HEK293 (cell line): ENCODE results near the gene IL11.

Experiments used
- CTCF ChIA-PET: fragments of 350-600 bp; formaldehyde crosslinking; extraction: SDS; loops from one replicate; lab custom pipeline; 2021; ENCODE audit warnings: antibody characterized with exemption; lab: Yijun Ruan, JAX
- POLR2A ChIA-PET: fragments of 300-600 bp; formaldehyde crosslinking; extraction: SDS; loops from one replicate; lab custom pipeline; 2020; ENCODE audit warnings: antibody characterized with exemption, inconsistent platforms; lab: Yijun Ruan, JAX
- H3K27ac ChIP-seq: fragments of 200-500 bp; sonication (Bioruptor generic); 2 replicates; pipeline ENCODE4 v1.5.1; 2014; ENCODE audit warnings: low read depth, low read length, control low read depth, inconsistent platforms; ENCODE audit errors: extremely low read depth
- H3K36me3 ChIP-seq, 2 experiments: fragments of 200-500 bp in 1 of 2; sonication (Bioruptor generic) in 1 of 2; 1 replicate in 1 of 2; 2 replicates in 1 of 2; pipeline ENCODE4 v1.5.1; 2014 to 2017; ENCODE audit warnings: inconsistent platforms in 2 of 2, low read length in 2 of 2; ENCODE audit not compliant: control insufficient read depth in 2 of 2, insufficient read depth in 1 of 2
- H3K4me1 ChIP-seq: fragments of 200-500 bp; sonication (Bioruptor generic); 2 replicates; pipeline ENCODE4 v1.5.1; 2014; ENCODE audit warnings: mild to moderate bottlenecking, low read length, inconsistent platforms; ENCODE audit not compliant: control insufficient read depth, insufficient read depth
- H3K4me3 ChIP-seq: 2 replicates; pipeline ENCODE4 v1.5.1; 2011; ENCODE audit warnings: low read depth, mild to moderate bottlenecking, control low read depth, low read length, moderate library complexity
- H3K9me3 ChIP-seq: fragments of 200-500 bp; sonication (Bioruptor generic); 2 replicates; pipeline ENCODE4 v1.5.1; 2014; ENCODE audit warnings: low read depth, low read length, inconsistent platforms; ENCODE audit not compliant: control insufficient read depth, insufficient read depth
- HOXA7 ChIP-seq: sonication (generic); formaldehyde crosslinking; IDR thresholded peaks from 2 replicates; pipeline ENCODE4 v1.8.1; 2022; ENCODE audit warnings: missing genetic modification reagents, borderline replicate concordance
- HOXC10 ChIP-seq: sonication (generic); formaldehyde crosslinking; IDR thresholded peaks from 2 replicates; pipeline ENCODE4 v1.8.1; 2023; ENCODE audit warnings: mild to moderate bottlenecking, missing genetic modification reagents
- MZF1 ChIP-seq: fragments of 450-650 bp; formaldehyde crosslinking; IDR thresholded peaks from 2 replicates; pipeline ENCODE4 v1.5.1; 2017; ENCODE audit warnings: missing biosample characterization, missing genetic modification characterization, borderline replicate concordance
- SCRT2 ChIP-seq: fragments of 450-650 bp; formaldehyde crosslinking; IDR thresholded peaks from 2 replicates; pipeline ENCODE4 v1.5.1; 2016; ENCODE audit warnings: missing biosample characterization, missing genetic modification characterization
- SP2 ChIP-seq: fragments of 450-650 bp; formaldehyde crosslinking; IDR thresholded peaks from 2 replicates; pipeline ENCODE4 v1.5.1; 2016; ENCODE audit warnings: missing biosample characterization, missing genetic modification characterization
- TCF7L2 ChIP-seq: IDR thresholded peaks from 2 replicates; pipeline ENCODE4 v1.6.1; 2011; ENCODE audit warnings: low read depth, mild to moderate bottlenecking, inconsistent platforms, low read length, moderate library complexity, borderline replicate concordance
- TRIM28 ChIP-seq: IDR thresholded peaks from 2 replicates; pipeline ENCODE4 v1.6.1; 2011; ENCODE audit warnings: low read length, control low read depth, borderline replicate concordance
- YY2 ChIP-seq: fragments of 450-650 bp; formaldehyde crosslinking; IDR thresholded peaks from 2 replicates; pipeline ENCODE4 v1.5.1; 2016; ENCODE audit warnings: missing biosample characterization, missing genetic modification characterization
- ZBTB1 ChIP-seq: fragments of 450-650 bp; formaldehyde crosslinking; IDR thresholded peaks from 2 replicates; pipeline ENCODE4 v1.5.1; 2016; ENCODE audit warnings: missing biosample characterization, missing genetic modification characterization
- ZBTB44 ChIP-seq: fragments of 450-650 bp; IDR thresholded peaks from 2 replicates; pipeline ENCODE4 v1.5.1; 2018; ENCODE audit warnings: missing biosample characterization, mild to moderate bottlenecking, missing genetic modification characterization
- ZBTB6 ChIP-seq: fragments of 450-650 bp; formaldehyde crosslinking; IDR thresholded peaks from 2 replicates; pipeline ENCODE4 v1.5.1; 2017; ENCODE audit warnings: missing biosample characterization, missing genetic modification characterization
- ZBTB8A ChIP-seq: fragments of 450-650 bp; formaldehyde crosslinking; IDR thresholded peaks from 2 replicates; pipeline ENCODE4 v1.5.1; 2016; ENCODE audit warnings: missing biosample characterization, missing genetic modification characterization
- ZNF112 ChIP-seq: fragments of 450-650 bp; formaldehyde crosslinking; IDR thresholded peaks from 2 replicates; pipeline ENCODE4 v1.5.0; 2017; ENCODE audit warnings: missing biosample characterization, missing genetic modification characterization
- ZNF280C ChIP-seq: fragments of 450-650 bp; formaldehyde crosslinking; IDR thresholded peaks from 2 replicates; pipeline ENCODE4 v1.5.1; 2016; ENCODE audit warnings: missing biosample characterization, missing genetic modification characterization
- ZNF335 ChIP-seq: fragments of 450-650 bp; formaldehyde crosslinking; conservative IDR thresholded peaks from 2 replicates; pipeline ENCODE4 v1.5.1; 2016; ENCODE audit warnings: missing biosample characterization, missing genetic modification characterization
- ZNF426 ChIP-seq: fragments of 450-650 bp; formaldehyde crosslinking; IDR thresholded peaks from 2 replicates; pipeline ENCODE4 v1.5.1; 2017; ENCODE audit warnings: missing biosample characterization, missing genetic modification characterization, mild to moderate bottlenecking, inconsistent platforms, moderate library complexity
- ZNF560 ChIP-seq: fragments of 450-650 bp; formaldehyde crosslinking; IDR thresholded peaks from 2 replicates; pipeline ENCODE4 v1.5.1; 2017; ENCODE audit warnings: missing biosample characterization, missing genetic modification characterization, borderline replicate concordance
- ZNF610 ChIP-seq: fragments of 450-650 bp; formaldehyde crosslinking; IDR thresholded peaks from 2 replicates; pipeline ENCODE4 v1.5.1; 2016; ENCODE audit warnings: missing biosample characterization, missing genetic modification characterization, borderline replicate concordance
- ZNF654 ChIP-seq: fragments of 450-650 bp; formaldehyde crosslinking; IDR thresholded peaks from 2 replicates; pipeline ENCODE4 v1.5.1; 2016; ENCODE audit warnings: low read depth, missing biosample characterization, missing genetic modification characterization
- ZNF677 ChIP-seq: fragments of 450-650 bp; IDR thresholded peaks from 2 replicates; pipeline ENCODE4 v1.5.0; 2018; ENCODE audit warnings: missing biosample characterization, mild to moderate bottlenecking, missing genetic modification characterization, moderate library complexity
- ZNF76 ChIP-seq: fragments of 450-650 bp; formaldehyde crosslinking; IDR thresholded peaks from 2 replicates; pipeline ENCODE4; 2016; ENCODE audit warnings: low read depth, missing biosample characterization, missing genetic modification characterization, borderline replicate concordance
- ZNF777 ChIP-seq: fragments of 450-650 bp; formaldehyde crosslinking; IDR thresholded peaks from 2 replicates; pipeline ENCODE4 v1.5.1; 2017; ENCODE audit warnings: missing biosample characterization, missing genetic modification characterization, borderline replicate concordance

Gene IL11

GRCh38 chr19:55387736-55388497 is 17.7 kb upstream of the IL11 start:
- peaks cover 30% of the 10 kb centered on the region for H3K4me1 ChIP-seq
- peak; percentile 92; the same call in 1 of the 2 replicates for TF ChIP-seq HOXC10 (CRISPR knock-in tag)
- TF ChIP-seq HOXA7 (CRISPR knock-in tag) = no peak
- no peak for TF ChIP-seq ZNF112
- no peaks in the 10 kb centered on the region for H3K9me3 ChIP-seq
- POLR2A ChIA-PET = interaction anchor here (1.0 to 7.3 kb wide), 9 partner anchors 12 to 129 kb away, joined by 3 to 78 read pairs (median 6); partner anchors contain the start of genes HSPBP1, IL11, KMT5C and UBE2S
- no peak overlapping the region; the same call in 1 of the 2 replicates for H3K4me3 ChIP-seq
- peaks cover 8 to 59% of the 10 kb centered on the region in 2 experiments for H3K36me3 ChIP-seq
- H3K27ac ChIP-seq = peak overlapping the region; percentile 84
- CTCF ChIA-PET = interaction anchor here (0.7 to 4.4 kb wide), 5 partner anchors 19 to 247 kb away, joined by 3 to 20 read pairs (median 4); partner anchors contain the start of gene ZNF865

- ChIA-PET POLR2A (interaction anchor here (0.7 to 7.3 kb wide), 9 partner anchors 13 to 213 kb away, joined by 3 to 78 read pairs (median 6); partner anchors contain the start of genes FIZ1, HSPBP1, IL11 and KMT5C), CTCF (interaction anchor here (1.0 to 1.3 kb wide), 2 partner anchors 95 to 220 kb away, joined by 4 read pairs; partner anchors contain the start of gene ZNF865)
- H3K4me3 ChIP-seq = peak overlapping the region; percentile 94
- H3K27ac ChIP-seq = peak overlapping the region; percentile 84
- peaks cover 27% of the 10 kb centered on the region for H3K4me1 ChIP-seq
- peaks cover 8 to 53% of the 10 kb centered on the region in 2 experiments for H3K36me3 ChIP-seq
- no peaks in the 10 kb centered on the region for H3K9me3 ChIP-seq
- TF ChIP-seq SP2 (tag by site-specific recombination) = peak; percentile 49
- no peak for TF ChIP-seq MZF1 (tag by site-specific recombination)
- peak; percentile 8 for TF ChIP-seq ZNF335 (tag by site-specific recombination)
Measured at GRCh38 chr19:55386493-55386971, 16.3 kb upstream of the IL11 start.

GRCh38 chr19:55385724-55386492 is 15.6 kb upstream of the IL11 start, which contains the start of gene RPL28:
RPL28 (plus strand) TSS chr19:55385932; CDS start chr19:55386358, 426 bp downstream.
- CTCF ChIA-PET = interaction anchor here (1.3 kb wide), 1 partner anchor 94 kb away, joined by 4 read pairs; no protein-coding TSS in a partner anchor
- POLR2A ChIA-PET = interaction anchor here (0.7 to 7.3 kb wide), 6 partner anchors 14 to 214 kb away, joined by 3 to 78 read pairs (median 12); partner anchors contain the start of genes FIZ1, KMT5C, UBE2S and ZNF524
- TF ChIP-seq ZNF280C (tag by site-specific recombination) (no peak), TRIM28 (no peak), ZBTB1 (tag by site-specific recombination) (no peak), ZBTB44 (tag by site-specific recombination) (no peak), ZNF677 (tag by site-specific recombination) (no peak), ZNF610 (tag by site-specific recombination) (peak; percentile 48; the same call in 1 of the 2 replicates), TCF7L2 (no peak), ZNF76 (tag by site-specific recombination) (no peak), YY2 (tag by site-specific recombination) (peak; percentile 80), SCRT2 (tag by site-specific recombination) (no peak), ZNF560 (no peak), ZNF426 (tag by site-specific recombination) (no peak), ZNF654 (tag by site-specific recombination) (no peak), ZBTB8A (no peak), ZNF777 (tag by site-specific recombination) (no peak), ZBTB6 (no peak)

More at GRCh38 chr19:55385724-55386492, 15.6 kb upstream of the IL11 start, which contains the start of gene RPL28:
- Histone ChIP-seq H3K9me3 (no peaks in the 10 kb centered on the region), H3K4me3 (peak within 1 kb of the TSS; percentile 94), H3K27ac (peak within 1 kb of the TSS; percentile 84), H3K4me1 (peaks cover 27% of the 10 kb centered on the region), H3K36me3 (peaks cover 8 to 47% of the 10 kb centered on the region in 2 experiments)
